ENCODE measurements around the gene GPX4. TPM values are rescaled to one million over a fixed set of nuclear protein-coding genes. Genes with fewer than 3 reads are reported as not detected.

Gene GPX4
- total and polyA plus RNA-seq, 2 of the 13 experiments (the other 11 are each of a cell fraction or from before 2014, with no cell fraction given) = 535 to 613 TPM

- TF ChIP-seq CENPX (CRISPR knock-in tag; IDR thresholded peaks at IDR 0.05) = no peak
- TF ChIP-seq DNMT1 (CRISPR knock-in tag; IDR thresholded peaks at IDR 0.05) = no peak
- TF ChIP-seq, protein P1, sequence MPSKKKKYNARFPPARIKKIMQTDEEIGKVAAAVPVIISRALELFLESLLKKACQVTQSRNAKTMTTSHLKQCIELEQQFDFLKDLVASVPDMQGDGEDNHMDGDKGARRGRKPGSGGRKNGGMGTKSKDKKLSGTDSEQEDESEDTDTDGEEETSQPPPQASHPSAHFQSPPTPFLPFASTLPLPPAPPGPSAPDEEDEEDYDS (CRISPR knock-in tag; IDR thresholded peaks at IDR 0.05) = no peak
- no peak for TF ChIP-seq AKAP8 (CRISPR knock-in tag; IDR thresholded peaks at IDR 0.05)
- TF ChIP-seq, protein P2, sequence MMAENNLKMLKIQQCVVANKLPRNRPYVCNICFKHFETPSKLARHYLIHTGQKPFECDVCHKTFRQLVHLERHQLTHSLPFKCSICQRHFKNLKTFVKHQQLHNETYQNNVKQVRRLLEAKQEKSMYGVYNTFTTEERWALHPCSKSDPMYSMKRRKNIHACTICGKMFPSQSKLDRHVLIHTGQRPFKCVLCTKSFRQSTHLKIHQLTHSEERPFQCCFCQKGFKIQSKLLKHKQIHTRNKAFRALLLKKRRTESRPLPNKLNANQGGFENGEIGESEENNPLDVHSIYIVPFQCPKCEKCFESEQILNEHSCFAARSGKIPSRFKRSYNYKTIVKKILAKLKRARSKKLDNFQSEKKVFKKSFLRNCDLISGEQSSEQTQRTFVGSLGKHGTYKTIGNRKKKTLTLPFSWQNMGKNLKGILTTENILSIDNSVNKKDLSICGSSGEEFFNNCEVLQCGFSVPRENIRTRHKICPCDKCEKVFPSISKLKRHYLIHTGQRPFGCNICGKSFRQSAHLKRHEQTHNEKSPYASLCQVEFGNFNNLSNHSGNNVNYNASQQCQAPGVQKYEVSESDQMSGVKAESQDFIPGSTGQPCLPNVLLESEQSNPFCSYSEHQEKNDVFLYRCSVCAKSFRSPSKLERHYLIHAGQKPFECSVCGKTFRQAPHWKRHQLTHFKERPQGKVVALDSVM (CRISPR knock-in tag; IDR thresholded peaks at IDR 0.05) = no peak
- no peak for TF ChIP-seq ZFP1 (CRISPR knock-in tag; IDR thresholded peaks at IDR 0.05)
- no peak for TF ChIP-seq ZNF674 (CRISPR knock-in tag; IDR thresholded peaks at IDR 0.05; ENCODE audit: low read depth)
- TF ChIP-seq, protein P3, sequence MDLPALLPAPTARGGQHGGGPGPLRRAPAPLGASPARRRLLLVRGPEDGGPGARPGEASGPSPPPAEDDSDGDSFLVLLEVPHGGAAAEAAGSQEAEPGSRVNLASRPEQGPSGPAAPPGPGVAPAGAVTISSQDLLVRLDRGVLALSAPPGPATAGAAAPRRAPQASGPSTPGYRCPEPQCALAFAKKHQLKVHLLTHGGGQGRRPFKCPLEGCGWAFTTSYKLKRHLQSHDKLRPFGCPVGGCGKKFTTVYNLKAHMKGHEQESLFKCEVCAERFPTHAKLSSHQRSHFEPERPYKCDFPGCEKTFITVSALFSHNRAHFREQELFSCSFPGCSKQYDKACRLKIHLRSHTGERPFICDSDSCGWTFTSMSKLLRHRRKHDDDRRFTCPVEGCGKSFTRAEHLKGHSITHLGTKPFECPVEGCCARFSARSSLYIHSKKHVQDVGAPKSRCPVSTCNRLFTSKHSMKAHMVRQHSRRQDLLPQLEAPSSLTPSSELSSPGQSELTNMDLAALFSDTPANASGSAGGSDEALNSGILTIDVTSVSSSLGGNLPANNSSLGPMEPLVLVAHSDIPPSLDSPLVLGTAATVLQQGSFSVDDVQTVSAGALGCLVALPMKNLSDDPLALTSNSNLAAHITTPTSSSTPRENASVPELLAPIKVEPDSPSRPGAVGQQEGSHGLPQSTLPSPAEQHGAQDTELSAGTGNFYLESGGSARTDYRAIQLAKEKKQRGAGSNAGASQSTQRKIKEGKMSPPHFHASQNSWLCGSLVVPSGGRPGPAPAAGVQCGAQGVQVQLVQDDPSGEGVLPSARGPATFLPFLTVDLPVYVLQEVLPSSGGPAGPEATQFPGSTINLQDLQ (CRISPR knock-in tag; IDR thresholded peaks at IDR 0.05) = no peak
- TF ChIP-seq ZSCAN12 (CRISPR knock-in tag; IDR thresholded peaks at IDR 0.05) = no peak
- TF ChIP-seq ZBTB38 (CRISPR knock-in tag; IDR thresholded peaks at IDR 0.05) = peak; percentile 61; the same call in 1 of the 2 replicates
- no peak for TF ChIP-seq STAG1 (CRISPR knock-in tag; IDR thresholded peaks at IDR 0.05)
- no peak for TF ChIP-seq ZNF260 (CRISPR knock-in tag; IDR thresholded peaks at IDR 0.05; ENCODE audit: borderline replicate concordance, low read depth)
- no peak for TF ChIP-seq MAFG (CRISPR knock-in tag; IDR thresholded peaks at IDR 0.05)
- TF ChIP-seq TOPORS (CRISPR knock-in tag; IDR thresholded peaks at IDR 0.05) = no peak
- no peak for TF ChIP-seq FOXO1 (CRISPR knock-in tag; IDR thresholded peaks at IDR 0.05)
- TF ChIP-seq PAF1 (CRISPR knock-in tag; IDR thresholded peaks at IDR 0.05) = no peak
- no peak for TF ChIP-seq ZBTB33 (CRISPR knock-in tag; IDR thresholded peaks at IDR 0.05)
- TF ChIP-seq ZNF782 (CRISPR knock-in tag; IDR thresholded peaks at IDR 0.05; ENCODE audit: borderline replicate concordance) = no peak
- TF ChIP-seq, protein P4, sequence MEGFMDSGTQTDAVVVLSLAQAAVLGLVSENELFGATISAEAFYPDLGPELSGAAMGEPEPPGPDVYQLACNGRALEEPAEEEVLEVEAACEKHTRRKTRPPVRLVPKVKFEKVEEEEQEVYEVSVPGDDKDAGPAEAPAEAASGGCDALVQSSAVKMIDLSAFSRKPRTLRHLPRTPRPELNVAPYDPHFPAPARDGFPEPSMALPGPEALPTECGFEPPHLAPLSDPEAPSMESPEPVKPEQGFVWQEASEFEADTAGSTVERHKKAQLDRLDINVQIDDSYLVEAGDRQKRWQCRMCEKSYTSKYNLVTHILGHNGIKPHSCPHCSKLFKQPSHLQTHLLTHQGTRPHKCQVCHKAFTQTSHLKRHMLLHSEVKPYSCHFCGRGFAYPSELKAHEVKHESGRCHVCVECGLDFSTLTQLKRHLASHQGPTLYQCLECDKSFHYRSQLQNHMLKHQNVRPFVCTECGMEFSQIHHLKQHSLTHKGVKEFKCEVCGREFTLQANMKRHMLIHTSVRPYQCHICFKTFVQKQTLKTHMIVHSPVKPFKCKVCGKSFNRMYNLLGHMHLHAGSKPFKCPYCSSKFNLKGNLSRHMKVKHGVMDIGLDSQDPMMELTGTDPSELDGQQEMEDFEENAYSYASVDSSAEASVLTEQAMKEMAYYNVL (CRISPR knock-in tag; IDR thresholded peaks at IDR 0.05; ENCODE audit: borderline replicate concordance) = no peak; the same call in 1 of the 2 replicates
- TF ChIP-seq, protein P5, sequence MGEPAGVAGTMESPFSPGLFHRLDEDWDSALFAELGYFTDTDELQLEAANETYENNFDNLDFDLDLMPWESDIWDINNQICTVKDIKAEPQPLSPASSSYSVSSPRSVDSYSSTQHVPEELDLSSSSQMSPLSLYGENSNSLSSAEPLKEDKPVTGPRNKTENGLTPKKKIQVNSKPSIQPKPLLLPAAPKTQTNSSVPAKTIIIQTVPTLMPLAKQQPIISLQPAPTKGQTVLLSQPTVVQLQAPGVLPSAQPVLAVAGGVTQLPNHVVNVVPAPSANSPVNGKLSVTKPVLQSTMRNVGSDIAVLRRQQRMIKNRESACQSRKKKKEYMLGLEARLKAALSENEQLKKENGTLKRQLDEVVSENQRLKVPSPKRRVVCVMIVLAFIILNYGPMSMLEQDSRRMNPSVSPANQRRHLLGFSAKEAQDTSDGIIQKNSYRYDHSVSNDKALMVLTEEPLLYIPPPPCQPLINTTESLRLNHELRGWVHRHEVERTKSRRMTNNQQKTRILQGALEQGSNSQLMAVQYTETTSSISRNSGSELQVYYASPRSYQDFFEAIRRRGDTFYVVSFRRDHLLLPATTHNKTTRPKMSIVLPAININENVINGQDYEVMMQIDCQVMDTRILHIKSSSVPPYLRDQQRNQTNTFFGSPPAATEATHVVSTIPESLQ (CRISPR knock-in tag; conservative IDR thresholded peaks at IDR 0.05) = no peak
These were observed 38.1 kb upstream of the GPX4 start (continued) for GRCh38 chr19:1065606-1066109.
